NCI-H1436 (cell line): ENCODE measurements around the gene CALN1.
"Not testable (repeated sequence)": the region's sequence is repeated elsewhere in the genome, so short reads cannot be mapped to it uniquely, and the experiment has no call there.

Source experiments
- DNase-seq: peaks from one replicate; lab custom pipeline; 2025; lab: John Stamatoyannopoulos, UW

The CALN1 gene

GRCh38 chr7:72266771-72267170 lies 145.4 kb downstream of the CALN1 start:
- no peak for DNase-seq

GRCh38 chr7:72265071-72265904 lies 146.8 kb downstream of the CALN1 start:
- DNase-seq, result no peak

GRCh38 chr7:72260406-72260805 lies 151.7 kb downstream of the CALN1 start:
- DNase-seq, result no peak

DNA sequence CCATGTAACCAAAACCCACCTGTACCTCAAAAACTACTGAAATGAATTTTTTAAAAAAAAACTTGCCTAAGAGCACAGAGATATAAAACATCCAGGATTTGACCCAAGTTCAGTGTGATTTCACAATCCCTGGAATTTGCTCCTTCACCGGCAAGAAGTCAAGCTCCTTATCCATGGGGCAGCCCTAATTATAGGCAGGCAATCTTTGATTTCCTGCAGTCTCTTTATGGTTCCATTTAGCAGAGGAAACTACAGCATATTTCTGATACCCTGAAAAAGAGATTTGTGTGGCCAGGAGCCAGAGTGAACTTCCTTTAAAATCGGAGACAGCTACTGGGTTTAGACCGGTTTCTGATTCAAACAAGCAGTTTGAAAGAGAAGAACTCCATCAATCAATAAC lies 154.1 kb downstream of the CALN1 start:
- no peak for DNase-seq

DNA sequence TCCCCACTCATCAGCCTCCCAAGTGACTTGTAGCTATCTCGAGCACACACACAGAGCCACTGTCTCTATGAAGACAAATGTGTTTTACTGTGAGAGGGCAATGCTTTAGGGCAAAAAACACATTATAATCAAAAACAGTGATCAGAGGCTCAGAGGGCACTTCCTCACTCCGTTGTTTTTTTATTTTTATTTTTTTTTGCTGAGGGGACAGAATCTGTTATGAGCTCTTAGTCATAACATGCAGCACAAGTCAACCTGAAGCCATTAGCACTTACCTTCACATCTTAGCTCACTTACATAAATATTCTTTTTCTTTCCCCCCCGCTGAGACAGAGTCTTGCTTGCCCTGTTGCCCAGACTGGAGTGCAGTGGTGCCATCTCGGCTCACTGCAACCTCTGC lies 157.7 kb downstream of the CALN1 start:
- DNase-seq, result no peak

GRCh38 chr7:72249106-72249505 lies 163.0 kb downstream of the CALN1 start:
- DNase-seq, result no peak

DNA sequence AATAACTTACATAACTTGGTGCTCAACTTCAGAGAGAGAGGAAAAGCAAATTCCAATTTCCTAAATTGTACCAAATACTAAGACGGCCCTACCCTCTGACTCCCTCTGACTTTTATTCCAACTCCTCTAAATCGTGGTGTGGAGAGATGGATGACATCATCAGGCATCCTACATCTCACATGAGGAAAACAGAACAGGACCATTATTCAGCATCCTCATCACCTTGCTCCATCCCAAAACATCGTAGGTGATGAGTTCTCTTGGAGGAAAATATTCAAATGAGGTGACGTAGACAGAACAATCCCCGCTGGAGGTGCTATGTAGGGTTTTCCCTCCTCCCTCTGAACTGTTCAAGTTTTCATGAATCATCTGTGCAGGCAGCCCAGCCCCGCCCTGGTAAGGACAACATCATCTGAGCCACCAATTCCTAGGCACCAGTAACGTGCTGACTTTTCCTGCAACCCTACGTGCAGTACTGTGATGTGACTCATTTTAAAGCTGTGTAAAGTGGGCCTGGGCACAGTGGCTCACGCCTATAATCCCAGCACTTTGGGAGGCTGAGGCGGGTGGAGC lies 167.2 kb downstream of the CALN1 start:
- DNase-seq, result no peak

DNA sequence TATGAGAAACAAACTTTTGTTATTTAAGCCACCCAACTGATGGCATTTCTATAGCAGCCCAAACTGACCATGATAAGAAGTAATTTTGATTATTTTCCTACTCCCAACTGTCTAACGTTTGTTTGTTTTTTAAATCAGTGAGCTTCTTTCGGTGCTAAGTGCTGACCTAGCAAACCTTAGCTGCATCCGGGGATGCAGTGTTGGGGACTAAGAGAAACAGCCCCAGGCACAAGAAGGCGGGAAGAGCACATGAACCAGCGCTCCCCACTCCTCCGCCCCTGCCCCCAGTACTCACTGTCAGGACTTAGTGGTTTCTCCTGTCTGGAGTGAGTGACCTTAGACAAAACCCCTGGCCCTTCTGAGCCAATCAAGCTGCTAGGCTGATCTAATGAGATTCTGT lies 168.8 kb downstream of the CALN1 start:
- no peak for DNase-seq

- DNase-seq, result no peak
Measured at GRCh38 chr7:72235351-72235750, 176.8 kb downstream of the CALN1 start.

- DNase-seq, result no peak
Measured at GRCh38 chr7:72234086-72234485, 178.1 kb downstream of the CALN1 start.

GRCh38 chr7:72230281-72230680 lies 181.9 kb downstream of the CALN1 start:
- no peak for DNase-seq

GRCh38 chr7:72223351-72223750 lies 188.8 kb downstream of the CALN1 start:
- DNase-seq, result no peak

DNA sequence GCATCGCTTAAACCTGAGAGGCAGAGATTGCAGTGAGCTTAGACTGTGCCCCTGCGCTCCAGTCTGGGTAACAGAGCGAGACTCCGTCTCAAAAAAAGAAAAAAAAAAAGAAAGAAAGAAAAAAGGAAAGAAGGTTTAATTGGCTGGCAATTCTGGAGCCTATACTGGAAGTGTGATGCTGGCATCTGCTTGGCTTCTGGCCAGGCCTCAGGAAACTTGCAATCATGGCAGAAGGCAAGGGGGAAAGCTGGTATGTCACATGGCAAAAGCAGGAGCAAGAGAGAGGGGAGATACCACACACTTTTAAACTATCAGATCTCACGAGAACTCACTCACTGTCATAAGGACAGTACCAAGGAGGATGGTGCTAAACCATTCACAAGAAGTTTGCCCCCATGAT lies 190.0 kb downstream of the CALN1 start:
- DNase-seq, result no peak

DNA sequence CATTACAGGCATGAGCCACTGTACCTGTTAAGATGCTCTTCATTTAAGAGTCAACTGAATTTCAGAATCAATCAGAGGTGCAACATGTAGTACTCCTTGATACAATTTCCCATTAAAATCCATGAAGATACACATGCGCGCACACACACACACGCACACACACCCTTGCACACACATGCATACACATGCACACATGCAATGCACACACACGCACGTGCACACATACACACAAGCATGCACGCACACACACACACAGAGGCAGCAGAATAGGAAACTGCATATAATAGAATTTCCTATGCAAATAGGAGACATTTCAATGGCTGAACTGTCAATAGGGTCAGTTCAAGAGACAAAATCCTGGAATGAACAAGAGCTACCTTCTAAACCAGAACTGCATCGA lies 192.6 kb downstream of the CALN1 start:
- DNase-seq, result no peak

DNA sequence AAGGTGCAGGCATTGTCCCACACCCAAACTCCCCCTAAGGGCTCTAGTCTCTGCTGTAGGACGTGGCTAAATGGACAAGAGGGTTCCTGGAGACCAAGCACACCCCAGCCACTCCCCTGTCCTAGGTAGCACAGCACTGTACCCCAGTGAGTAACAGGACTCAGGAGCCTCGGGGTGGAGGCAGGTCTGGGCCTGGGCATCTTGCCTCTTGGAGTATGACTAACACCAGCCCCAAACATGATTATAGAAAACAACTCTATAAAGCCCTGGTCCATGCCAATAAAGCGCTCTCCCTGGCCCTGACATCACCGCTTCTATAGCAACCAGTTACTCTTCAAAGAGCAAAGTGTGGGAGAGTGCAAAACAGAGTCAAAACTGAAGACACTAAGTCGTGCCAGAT lies 195.0 kb downstream of the CALN1 start:
- DNase-seq, result no peak

- DNase-seq, result no peak
Measured at GRCh38 chr7:72213769-72214168, 198.4 kb downstream of the CALN1 start.

- DNase-seq, result no peak
Measured at GRCh38 chr7:72213081-72213480, 199.1 kb downstream of the CALN1 start.

DNA sequence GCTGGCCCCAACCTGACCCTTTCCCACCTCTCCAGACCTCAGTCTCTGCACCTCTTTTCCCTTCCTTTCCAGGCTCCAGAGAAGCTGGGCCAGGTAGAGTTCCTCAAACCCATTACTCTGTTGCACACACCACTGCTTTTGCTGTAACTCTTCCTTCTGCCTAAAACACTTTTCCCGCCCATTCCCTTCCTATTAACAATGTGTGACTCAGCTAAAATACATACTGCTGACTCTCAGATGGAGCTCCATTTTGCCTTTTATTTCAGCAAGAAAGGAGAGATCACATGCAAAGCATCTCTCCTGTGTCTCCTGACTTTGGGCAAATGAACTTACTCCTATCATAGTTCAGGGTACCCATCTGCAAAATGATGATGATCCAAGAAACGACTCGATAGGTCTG lies 201.0 kb downstream of the CALN1 start:
- DNase-seq, result no peak

GRCh38 chr7:72209006-72209405 lies 203.1 kb downstream of the CALN1 start:
- not testable (repeated sequence) for DNase-seq

- DNase-seq, result no peak
Measured at GRCh38 chr7:72196176-72196575, 216.0 kb downstream of the CALN1 start.

GRCh38 chr7:72190919-72191318 lies 221.2 kb downstream of the CALN1 start:
- DNase-seq, result no peak

GRCh38 chr7:72190146-72190545 lies 222.0 kb downstream of the CALN1 start:
- DNase-seq, result no peak

- DNase-seq, result no peak
Measured at GRCh38 chr7:72187179-72187578, 225.0 kb downstream of the CALN1 start.

GRCh38 chr7:72183835-72184234 lies 228.3 kb downstream of the CALN1 start:
- DNase-seq, result no peak
